ENCODE data around the gene GJA3. TPM values are rescaled to one million over a fixed set of nuclear protein-coding genes. Genes with fewer than 3 reads are reported as not detected.

Gene GJA3
- total and polyA plus RNA-seq, 2 of the 4 experiments (the other 2 are of a cell fraction): 1.5 to 2.7 TPM

- TF ChIP-seq MXI1 (IDR thresholded peaks at IDR 0.05; ENCODE audit: borderline replicate concordance, low read depth, low read length) (no peak), RAD21 (IDR thresholded peaks at IDR 0.05; ENCODE audit: low read length) (no peak), MAZ (IDR thresholded peaks at IDR 0.05; ENCODE audit: borderline replicate concordance, low read depth, low read length) (no peak), CHD1 (IDR thresholded peaks at IDR 0.05; ENCODE audit: low read depth, low read length) (no peak), MAFK (IDR thresholded peaks at IDR 0.05; ENCODE audit: low read depth, low read length) (no peak), SMC3 (IDR thresholded peaks at IDR 0.05; ENCODE audit: low read depth, low read length) (no peak), CTCF (conservative IDR thresholded peaks at IDR 0.05; ENCODE audit: low read depth, low read length) (no peak), USF2 (IDR thresholded peaks at IDR 0.05; ENCODE audit: low read depth, low read length) (no peak)
- no peak for DNase-seq
- POLR2A ChIA-PET (ENCODE audit: unreplicated experiment): no interaction called here
- Histone ChIP-seq H4K5ac (ENCODE audit: low read depth, low read length) (no peak overlapping the region), H3K4me3 (ENCODE audit: insufficient read depth, low read depth, low read length) (no peak overlapping the region), H3K14ac (replicated peaks; ENCODE audit: low read depth, low read length) (no peak overlapping the region), H3K27me3 (ENCODE audit: control insufficient read depth, insufficient read depth, low read length) (peaks cover 14% of the 10 kb centered on the region), H3K9ac (ENCODE audit: low read depth, low read length) (no peak overlapping the region), H3K9me3 (ENCODE audit: control insufficient read depth, insufficient read depth, low read length) (no peaks in the 10 kb centered on the region), H2AK5ac (ENCODE audit: low read depth, low read length) (no peak overlapping the region), H2AFZ (replicated peaks; ENCODE audit: low read length, poor library complexity) (no peak overlapping the region), H3K56ac (ENCODE audit: extremely low read depth, insufficient read depth, low read length) (no peak overlapping the region), H2BK120ac (ENCODE audit: low read depth, low read length) (no peak overlapping the region), H2BK5ac (ENCODE audit: low read depth, low read length, poor library complexity, severe bottlenecking) (no peak overlapping the region), H3K18ac (ENCODE audit: low read depth, low read length) (no peak overlapping the region), H3K79me1 (ENCODE audit: low read depth in 1 of 2, low read length in 2 of 2) (no peaks in the 10 kb centered on the region), H4K8ac (ENCODE audit: low read depth in 2 of 2, low read length in 2 of 2) (no peak overlapping the region), H3K27ac (ENCODE audit: insufficient read depth, low read length) (no peak overlapping the region), H2BK20ac (ENCODE audit: low read depth, low read length) (no peak overlapping the region), H2AK9ac (replicated peaks; ENCODE audit: low read depth, low read length, poor library complexity) (no peak overlapping the region), H3K9me1 (ENCODE audit: insufficient read depth, low read length) (no peaks in the 10 kb centered on the region), H4K20me1 (ENCODE audit: insufficient read depth, low read length) (no peaks in the 10 kb centered on the region), H3K23ac (ENCODE audit: low read depth, low read length) (no peak overlapping the region), H3K4ac (ENCODE audit: low read depth, low read length) (no peak overlapping the region), H3K4me2 (ENCODE audit: low read depth, low read length) (no peak overlapping the region), H2BK15ac (ENCODE audit: low read depth, low read length) (no peak overlapping the region), H3K4me1 (ENCODE audit: control insufficient read depth, insufficient read depth, low read length) (no peaks in the 10 kb centered on the region), H4K91ac (ENCODE audit: insufficient read depth, low read depth, low read length) (no peak overlapping the region), H3K36me3 (ENCODE audit: control insufficient read depth, insufficient read depth, low read length) (no peaks in the 10 kb centered on the region)
- intact Hi-C loops (cut with micrococcal nuclease): no loop called here
- 32% methylated on average over 3 of the region's 12 CpGs; no CpG with 5 or more reads in 1 of the 2 experiments for WGBS, 2 experiments (ENCODE audit: extremely low coverage in 2 of 2, insufficient read length in 1 of 2)
- CTCF ChIA-PET: no interaction called here
- dilution Hi-C loops (cut with HindIII; ENCODE audit: low sequenced_read_pairs, unreplicated experiment): loop anchor here (25.0 kb wide), 1 partner anchor 302 kb away; no protein-coding TSS in a partner anchor
- in situ Hi-C loops (cut with MboI; ENCODE audit: low sequenced_read_pairs): loop anchor here (5.0 to 25.0 kb wide), 5 partner anchors 297 to 1302 kb away; partner anchors contain the start of gene IL17D
- no TSS peak for BruUV-seq (replicated peaks)
- ATAC-seq (ENCODE audit: low read depth): no peak
Observed at GRCh38 chr13:20185366-20186056, 24.7 kb upstream of the GJA3 start.
